Hepatocyte (in vitro differentiated cells): ENCODE measurements around the gene METTL2B.
"Not testable (repeated sequence)": the region's sequence is repeated elsewhere in the genome, so short reads cannot be mapped to it uniquely, and the experiment has no call there.

ENCODE experiments used
- EZH2 ChIP-seq: fragments of 200-600 bp; sonication (generic); IDR thresholded peaks from 2 replicates; pipeline ENCODE4 v1.6.1; 2016; ENCODE audit warnings: antibody characterized with exemption, mild to moderate bottlenecking, borderline replicate concordance
- EZH2phosphoT487 ChIP-seq: fragments of 200-600 bp; sonication (generic); IDR thresholded peaks from one replicate; pipeline ENCODE4 v1.6.1; 2018; ENCODE audit warnings: antibody characterized with exemption, mild to moderate bottlenecking, low read depth, moderate library complexity; ENCODE audit not compliant: unreplicated experiment, severe bottlenecking
- TF ChIP-seq, protein P1 (sequence below): fragments of 200-600 bp; sonication (generic); IDR thresholded peaks from 2 replicates; pipeline ENCODE4 v1.5.1; 2016; ENCODE audit warnings: antibody characterized with exemption, mild to moderate bottlenecking; ENCODE audit not compliant: poor library complexity

DNA sequence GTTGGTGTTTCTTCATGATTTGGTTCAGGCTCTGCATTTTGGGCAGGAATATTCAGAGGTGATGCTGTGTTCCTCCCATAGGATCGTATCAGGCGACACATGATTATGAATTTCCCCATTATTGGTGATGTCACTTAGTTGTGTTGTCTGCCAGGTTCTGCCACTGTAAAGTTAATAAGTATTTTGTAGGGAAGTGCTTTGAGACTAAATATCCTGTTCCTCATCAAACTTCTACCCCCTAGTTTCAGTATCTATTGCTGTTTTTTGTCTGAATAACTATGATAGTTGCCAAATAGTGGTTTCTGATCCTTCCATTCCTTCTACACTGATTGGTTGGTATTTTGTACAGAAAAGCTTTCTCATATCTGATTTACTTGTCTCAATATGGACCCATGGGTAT is 28.9 kb downstream of the METTL2B start:
- TF ChIP-seq, protein P1, sequence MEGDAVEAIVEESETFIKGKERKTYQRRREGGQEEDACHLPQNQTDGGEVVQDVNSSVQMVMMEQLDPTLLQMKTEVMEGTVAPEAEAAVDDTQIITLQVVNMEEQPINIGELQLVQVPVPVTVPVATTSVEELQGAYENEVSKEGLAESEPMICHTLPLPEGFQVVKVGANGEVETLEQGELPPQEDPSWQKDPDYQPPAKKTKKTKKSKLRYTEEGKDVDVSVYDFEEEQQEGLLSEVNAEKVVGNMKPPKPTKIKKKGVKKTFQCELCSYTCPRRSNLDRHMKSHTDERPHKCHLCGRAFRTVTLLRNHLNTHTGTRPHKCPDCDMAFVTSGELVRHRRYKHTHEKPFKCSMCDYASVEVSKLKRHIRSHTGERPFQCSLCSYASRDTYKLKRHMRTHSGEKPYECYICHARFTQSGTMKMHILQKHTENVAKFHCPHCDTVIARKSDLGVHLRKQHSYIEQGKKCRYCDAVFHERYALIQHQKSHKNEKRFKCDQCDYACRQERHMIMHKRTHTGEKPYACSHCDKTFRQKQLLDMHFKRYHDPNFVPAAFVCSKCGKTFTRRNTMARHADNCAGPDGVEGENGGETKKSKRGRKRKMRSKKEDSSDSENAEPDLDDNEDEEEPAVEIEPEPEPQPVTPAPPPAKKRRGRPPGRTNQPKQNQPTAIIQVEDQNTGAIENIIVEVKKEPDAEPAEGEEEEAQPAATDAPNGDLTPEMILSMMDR: not testable (repeated sequence)
- TF ChIP-seq EZH2, EZH2phosphoT487: not testable (repeated sequence)
